GM21447 (cell line): Measurements from ENCODE around the gene ICA1L.

Experiments used
- ATAC-seq: cut with Tn5 transposase; IDR thresholded peaks from one replicate; pipeline ENCODE4 v1.9.1; 2021; ENCODE audit not compliant: unreplicated experiment

The ICA1L gene

DNA sequence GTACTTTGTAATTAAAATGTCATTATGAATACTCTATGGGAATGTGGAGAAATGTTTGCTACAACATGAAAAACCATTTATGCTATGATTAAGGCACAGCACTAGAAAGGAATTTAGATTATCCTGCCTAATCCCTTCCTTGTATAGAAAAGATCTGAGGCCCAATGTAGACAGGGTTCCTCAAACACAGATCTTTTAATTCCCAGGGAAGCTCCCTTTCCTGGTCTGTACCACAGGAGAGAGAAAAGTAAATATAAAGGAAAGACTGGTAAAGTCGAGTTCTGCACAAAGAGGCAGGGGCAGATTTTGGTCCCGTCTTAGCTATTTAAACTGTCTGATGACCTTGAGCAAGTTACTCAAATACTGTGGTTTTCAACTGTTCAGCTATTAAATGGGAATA lies 84.7 kb downstream of the ICA1L start:
- ATAC-seq: no peak

DNA sequence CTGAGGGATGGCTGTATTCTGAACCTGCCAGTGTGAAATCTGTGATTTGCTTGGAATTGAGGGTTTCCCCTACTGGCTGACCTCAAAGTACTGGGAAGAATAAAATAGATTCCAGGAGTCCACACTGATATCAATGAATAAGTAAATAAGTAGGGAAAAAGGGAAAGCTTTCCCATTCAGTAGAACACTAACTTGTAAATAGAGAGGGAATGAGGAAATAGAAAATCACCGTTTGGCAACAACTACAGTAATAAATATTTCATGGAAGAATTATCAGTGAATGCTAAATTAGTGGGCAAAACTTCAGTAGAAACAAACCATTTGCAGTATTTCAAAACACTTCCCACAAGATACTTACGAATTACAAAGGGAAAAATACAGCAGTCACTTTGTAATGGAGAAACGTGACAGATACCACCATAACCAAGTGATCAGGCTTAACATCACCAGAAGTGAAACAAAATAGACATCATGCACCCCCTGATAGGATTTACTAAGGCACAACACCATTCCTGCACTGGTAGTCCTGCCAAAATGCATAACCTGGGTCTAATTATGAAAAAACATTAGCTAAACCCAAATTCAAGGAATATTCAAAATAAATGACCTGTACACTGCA lies 88.5 kb downstream of the ICA1L start:
- no peak for ATAC-seq

- ATAC-seq: peak; percentile 97
Observed at GRCh38 chr2:202780514-202781021, 91.0 kb downstream of the ICA1L start.

GRCh38 chr2:202778217-202778616 lies 93.3 kb downstream of the ICA1L start:
- ATAC-seq: no peak

GRCh38 chr2:202774104-202774503 lies 97.5 kb downstream of the ICA1L start:
- no peak for ATAC-seq

GRCh38 chr2:202773301-202773973 lies 98.1 kb downstream of the ICA1L start:
- ATAC-seq: no peak

DNA sequence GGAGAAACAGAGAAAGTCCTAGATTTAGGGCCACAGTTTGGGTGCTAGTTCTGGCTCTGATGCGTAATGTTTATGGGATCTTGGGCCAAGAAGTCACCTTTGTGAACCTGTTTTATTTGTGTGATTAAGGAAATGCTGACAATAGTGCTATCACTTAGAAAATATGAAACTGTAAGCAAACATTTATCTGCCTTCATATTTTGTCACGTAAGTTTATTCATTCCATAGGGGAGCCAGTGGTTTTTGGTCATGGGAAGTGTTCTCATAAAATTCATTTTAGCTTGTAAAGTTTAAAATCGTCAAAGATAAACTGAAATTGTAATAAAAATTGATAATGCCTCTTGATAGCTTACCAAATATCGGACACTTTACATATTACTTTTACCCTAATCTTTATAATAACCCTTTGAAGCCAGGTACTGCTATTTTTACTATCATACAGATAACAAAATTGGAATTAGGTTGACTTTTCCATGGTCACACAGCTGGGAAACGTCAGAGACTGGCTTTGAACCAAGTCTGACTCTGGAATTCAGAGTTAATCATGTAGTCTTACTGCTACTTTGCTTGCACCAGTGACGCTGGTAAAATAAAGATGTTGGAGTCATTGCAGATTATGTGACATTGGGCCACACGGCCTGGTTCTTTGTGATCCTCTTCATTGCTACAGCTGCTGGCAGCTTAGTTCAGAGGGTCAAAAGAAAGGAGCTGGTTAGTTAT lies 99.7 kb downstream of the ICA1L start:
- ATAC-seq: no peak

DNA sequence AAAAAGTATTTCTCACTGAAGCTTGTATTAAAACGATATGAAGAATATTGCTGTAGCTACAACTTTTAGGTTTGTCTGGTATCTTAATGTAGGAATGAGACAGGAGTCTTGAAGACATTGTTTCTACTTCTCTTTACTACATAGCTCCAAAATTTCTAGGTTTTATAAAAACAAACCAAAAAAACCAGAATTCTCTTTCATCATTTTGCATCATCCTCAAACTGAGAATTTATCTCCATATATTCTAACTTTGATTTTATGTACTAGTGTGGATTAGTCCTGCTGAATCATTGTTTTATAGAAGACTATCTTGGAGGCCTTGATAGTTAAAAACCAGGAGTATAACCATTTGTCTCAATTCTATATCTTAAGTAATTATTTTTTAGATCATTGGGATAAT lies 100.2 kb downstream of the ICA1L start:
- ATAC-seq: no peak

DNA sequence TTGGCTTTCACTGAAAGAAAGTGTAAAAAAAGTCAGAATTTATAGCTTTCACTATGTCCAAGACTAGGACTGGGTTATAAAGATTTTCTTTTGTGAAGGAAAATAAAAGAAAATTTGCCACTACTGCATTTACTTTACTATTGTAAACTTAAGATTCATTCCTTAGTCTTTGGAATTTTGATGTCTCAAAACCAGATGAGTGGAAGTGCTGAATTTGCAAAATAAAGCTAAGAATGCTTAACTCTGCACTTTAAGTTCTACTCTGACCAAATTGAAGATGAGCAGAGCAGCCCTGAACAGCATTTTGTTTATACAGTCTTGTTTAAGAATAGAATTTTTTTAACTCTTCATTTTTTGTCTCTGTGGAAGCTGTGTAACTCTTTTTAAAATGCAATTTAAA lies 102.4 kb downstream of the ICA1L start:
- no peak for ATAC-seq

- no peak for ATAC-seq
Observed at GRCh38 chr2:202768273-202768672, 103.3 kb downstream of the ICA1L start.

DNA sequence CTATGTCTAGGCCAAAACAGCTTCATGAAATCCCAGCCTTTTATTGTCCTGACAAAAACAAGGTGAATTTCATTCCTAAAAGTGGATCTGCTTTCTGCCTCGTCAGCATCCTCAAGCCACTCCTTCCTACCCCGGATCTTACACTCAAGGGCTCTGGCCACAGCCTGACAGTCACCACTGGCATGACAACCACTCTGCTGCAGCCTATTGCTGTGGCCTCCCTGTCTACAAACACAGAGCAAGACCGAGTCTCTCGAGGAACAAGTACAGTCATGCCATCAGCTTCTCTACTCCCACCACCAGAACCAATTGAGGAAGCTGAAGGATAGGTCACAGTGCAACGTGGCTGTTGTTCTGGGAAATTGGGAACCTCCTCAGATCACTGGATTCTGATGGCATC lies 106.1 kb downstream of the ICA1L start:
- ATAC-seq: no peak

DNA sequence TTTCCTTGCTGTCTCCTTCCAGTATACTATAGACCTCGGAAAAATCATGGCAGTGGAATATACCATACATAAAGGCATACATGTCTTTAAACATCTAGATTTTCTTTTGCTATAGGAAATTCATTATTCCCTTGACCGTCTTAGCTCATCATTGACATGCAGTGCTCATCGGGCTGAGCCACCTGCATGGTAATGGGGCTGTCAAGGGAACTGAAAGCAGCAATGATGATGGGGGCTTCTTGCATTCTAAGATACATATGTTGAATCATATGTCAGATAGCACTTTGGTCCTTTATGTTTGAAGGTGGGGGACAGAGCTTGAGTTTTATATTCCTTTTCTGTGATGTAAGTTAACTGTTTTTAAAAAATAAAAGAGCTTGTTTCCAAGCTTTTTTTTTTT lies 106.6 kb downstream of the ICA1L start:
- no peak for ATAC-seq

GRCh38 chr2:202763916-202764315 lies 107.7 kb downstream of the ICA1L start:
- no peak for ATAC-seq

DNA sequence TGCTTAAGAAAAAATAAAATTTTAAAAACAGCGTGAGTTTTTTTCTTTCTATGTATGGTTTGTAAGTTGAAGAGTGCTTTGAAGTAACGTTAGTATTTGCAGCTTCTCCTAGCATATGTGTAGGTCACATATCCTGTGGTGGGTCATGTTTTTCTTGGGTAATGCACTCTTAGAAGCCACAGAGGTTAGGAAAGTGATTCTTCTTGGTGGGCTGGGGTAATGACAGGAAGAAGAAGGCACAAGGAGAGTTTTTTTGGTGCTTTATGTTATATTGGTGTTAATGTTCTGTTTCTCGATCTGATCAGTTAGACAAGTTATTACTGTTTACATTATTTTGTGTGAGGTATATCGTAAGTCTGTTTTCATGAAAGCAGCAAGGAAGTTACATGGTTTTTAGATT lies 109.0 kb downstream of the ICA1L start:
- ATAC-seq: no peak

DNA sequence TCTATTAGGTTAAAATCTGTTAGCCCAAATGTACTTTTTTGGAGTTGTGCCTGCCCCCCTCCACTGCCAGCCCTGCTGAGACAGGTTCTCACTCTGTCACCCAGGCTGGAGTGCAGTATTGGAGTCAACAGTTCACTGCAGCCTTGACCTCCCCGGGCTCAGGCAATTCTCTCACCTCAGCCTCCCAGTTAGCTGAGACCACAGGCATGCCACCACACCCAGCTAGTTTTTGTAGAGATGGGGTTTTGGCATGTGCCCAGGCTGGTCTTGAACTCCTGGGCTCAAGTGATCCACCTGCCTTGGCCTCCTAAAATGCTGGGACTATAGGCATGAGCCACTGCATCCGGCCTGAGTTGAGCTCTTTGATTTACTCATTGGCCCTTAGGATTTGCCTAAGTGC lies 110.7 kb downstream of the ICA1L start:
- no peak for ATAC-seq

DNA sequence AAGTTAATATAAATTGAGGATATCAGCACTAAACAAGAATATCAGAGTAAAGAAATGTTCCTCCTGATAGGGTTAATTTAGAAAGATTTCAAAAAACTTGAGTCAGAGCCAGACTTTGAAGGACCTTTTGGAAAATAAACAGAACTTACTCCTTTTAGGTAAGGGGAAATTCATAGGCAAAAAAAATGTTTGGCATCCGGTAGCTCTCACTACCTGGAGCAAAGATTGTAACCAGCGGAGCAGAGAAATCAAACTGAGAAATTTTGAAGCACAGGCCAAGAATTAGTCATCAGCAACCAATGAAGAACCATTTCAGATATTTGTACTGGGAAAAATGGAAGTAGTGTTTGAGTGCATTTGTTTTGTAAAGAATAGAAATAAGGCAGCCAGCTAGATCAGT lies 113.0 kb downstream of the ICA1L start:
- ATAC-seq: no peak

DNA sequence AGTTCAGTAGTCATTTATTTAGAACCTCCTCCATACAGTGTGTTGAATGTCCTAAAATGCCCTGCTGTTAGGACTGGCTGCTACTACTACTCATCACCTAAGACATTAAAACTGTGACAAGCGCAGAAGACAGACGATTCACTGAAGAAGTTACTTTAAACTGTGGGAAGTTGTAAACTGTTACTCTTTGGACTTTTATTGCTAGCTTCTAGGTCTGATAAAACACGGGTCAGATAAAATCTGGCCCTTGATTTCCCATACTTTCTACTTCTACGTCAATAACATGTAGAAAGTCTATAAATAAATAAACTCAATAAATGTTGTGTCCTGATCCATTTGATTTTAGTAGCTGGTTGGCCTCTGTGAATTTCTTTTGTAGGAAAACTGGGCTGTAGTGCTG lies 113.4 kb downstream of the ICA1L start:
- no peak for ATAC-seq

DNA sequence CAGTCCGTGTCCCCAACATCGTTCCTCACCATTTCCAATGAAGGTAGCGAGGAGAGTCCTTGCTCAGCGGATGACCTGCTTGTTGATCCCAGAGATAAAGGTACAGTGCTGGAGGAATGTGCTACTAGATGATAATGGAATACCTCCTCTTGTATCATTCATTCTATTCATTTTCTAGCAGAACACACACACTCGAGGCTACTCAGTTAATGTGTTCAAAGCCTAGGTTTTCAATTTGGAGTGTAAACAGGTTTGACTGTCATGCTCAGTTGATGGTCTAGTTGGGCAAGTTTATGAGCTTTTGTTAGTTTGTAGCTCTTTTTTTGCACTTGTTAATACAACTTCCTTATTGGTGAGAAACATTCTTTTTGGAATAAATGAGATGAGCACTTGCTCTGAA lies 114.2 kb downstream of the ICA1L start:
- no peak for ATAC-seq

GRCh38 chr2:202756598-202756997 lies 115.0 kb downstream of the ICA1L start:
- ATAC-seq: no peak

DNA sequence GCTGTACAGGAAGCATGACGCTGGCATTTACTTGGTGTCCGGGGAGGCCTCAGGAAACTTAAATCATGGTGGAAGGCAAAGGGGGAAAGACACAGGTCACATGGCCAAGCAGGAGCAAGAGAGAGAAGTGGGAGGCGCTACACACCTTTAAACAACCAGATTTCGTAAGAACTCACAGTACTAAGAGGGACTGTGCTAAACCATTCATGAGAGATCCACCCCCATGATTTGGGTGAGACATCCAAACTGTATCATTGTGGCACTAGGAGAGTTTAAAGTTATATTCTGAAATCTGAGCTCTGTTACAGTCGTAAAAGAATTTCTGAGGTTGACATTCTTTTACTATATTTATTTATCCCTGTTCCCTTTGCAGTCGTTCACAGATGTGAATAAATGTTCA lies 116.6 kb downstream of the ICA1L start:
- no peak for ATAC-seq

DNA sequence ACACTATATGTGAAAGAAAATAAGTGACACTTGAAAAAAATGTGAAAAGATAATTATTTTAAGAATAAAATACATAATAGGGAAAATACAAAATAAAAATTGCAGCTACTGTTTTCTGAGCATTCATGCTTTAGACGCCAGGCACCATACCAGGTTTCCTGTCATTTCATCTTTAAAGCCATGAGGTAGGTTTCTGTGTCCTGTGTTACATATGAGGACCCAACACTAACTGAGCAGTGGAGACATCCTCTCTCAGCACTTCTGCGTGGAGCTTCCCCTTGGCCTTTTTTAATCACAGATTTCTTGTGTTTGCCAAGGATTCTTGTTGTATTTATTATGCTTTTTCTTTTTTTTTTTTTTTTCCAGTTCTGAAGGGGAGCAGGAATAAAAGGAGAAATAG lies 119.5 kb downstream of the ICA1L start:
- ATAC-seq: no peak

DNA sequence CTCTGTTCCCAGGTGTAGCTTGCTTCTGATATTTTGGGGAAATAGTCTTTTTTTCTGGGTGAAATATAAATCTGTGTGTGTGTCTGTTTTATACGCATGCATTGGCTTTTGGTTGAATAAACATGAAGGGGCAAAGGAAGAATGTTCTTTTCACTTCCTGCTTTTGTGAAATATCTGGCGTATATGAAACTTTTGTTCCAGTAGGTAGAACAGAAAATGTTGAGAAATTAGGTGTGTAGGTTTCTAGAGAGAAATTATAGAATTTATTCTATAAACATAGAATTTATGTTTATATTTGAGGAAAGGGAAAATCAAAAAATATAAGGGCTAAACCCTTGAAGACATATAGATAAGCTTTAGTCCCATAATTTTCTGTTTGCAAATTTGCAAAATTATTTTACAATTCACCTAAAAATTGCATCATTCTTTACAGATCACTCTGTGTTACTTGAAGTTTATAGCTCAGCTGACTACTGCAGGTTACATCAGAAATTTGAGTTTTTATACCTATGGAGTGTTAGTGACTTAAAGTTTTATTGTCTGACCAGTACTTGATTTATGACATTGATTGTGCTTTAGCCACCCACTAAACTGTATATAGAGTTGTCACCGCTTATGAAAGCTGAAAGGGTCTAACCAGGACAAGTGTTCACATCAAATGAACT lies 120.7 kb downstream of the ICA1L start:
- ATAC-seq: no peak
